ENCODE results near the gene APBA2.
A peak's percentile ranks its signal among the peaks of the same experiment; 100 is the strongest.

Gene APBA2

DNA sequence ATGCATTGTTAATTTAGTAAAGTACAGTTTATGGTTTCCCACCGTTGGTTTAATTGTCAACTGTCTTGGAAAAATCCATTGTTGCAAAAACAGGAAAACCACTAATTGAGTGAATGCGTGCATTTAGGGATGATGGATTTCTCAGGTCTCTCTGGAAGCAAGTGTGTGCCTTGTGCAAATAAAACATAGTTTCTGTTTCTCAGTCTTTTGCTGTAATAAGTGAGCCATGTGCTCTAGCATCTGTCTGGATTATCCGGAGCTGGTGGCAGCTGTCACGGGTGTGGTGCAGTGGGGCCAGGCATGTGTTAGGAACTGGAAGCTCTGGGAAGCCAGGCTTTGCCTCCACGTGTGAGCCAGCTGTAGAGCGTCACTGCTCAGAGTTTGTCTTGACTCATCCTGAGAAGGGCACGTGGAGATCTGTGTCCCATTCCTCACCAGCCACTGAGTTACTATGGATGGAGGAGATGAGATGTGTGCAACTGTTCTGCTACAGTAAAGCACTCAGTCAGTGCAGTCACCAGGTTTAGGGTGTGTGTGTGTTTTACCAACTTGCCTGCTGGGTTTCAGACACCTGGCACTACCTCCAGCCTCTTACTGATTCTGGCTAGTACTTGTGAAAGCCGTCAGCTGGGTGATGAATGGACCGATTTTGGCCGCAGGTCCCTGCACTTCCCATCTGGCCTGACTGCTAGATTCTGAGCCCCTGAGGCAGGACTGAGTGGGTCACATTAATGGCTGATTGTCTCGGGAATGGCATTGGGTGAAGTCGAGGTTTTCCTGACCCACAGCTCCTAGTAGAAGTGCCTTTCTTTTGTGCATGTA, 7.2 kb downstream of the APBA2 start:
- Histone ChIP-seq H3K27me3 (ENCODE audit: control insufficient read depth in 1 of 2, insufficient read depth in 2 of 2, low read length in 2 of 2) (peaks cover 0 to under 1% of the 10 kb centered on the region in 2 donors), H3K9ac (ENCODE audit: low read depth in 1 of 2, low read length in 2 of 2) (no peak overlapping the region), H3K36me3 (ENCODE audit: control insufficient read depth in 1 of 2, insufficient read depth in 2 of 2, low read length in 2 of 2) (no peaks in the 10 kb centered on the region), H3K4me3 (ENCODE audit: low read depth in 1 of 2, low read length in 2 of 2) (no peak overlapping the region), H3K4me1 (ENCODE audit: control insufficient read depth in 1 of 2, insufficient read depth in 2 of 2, low read length in 2 of 2) (no peaks in the 10 kb centered on the region), H3K27ac (ENCODE audit: low read depth, low read length) (no peak overlapping the region), H3K9me3 (ENCODE audit: control insufficient read depth in 1 of 2, low read length in 2 of 2) (no peaks in the 10 kb centered on the region)

DNA sequence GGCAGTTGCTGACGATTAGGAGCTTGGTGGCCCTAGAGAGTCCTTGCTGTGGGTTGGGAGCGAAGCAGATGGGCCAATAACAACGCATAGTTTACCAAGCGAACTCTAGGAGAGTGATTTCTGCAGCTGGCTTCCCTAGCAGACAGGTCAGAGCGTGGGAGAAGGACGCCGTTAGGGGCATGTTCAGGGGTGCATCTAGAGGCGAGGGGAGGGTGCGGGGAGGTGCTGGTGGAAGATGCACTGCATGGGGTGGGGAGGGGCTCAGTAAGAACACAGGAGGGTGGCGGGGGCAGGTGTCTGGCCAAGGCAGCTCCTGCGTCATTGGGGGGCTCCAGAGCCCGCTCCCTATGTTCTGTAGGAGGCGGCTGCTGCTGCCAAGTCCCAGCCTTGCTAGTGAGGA, 8.9 kb downstream of the APBA2 start:
- Histone ChIP-seq H3K9me3 (ENCODE audit: control insufficient read depth in 1 of 2, low read length in 2 of 2) (no peaks in the 10 kb centered on the region), H3K4me3 (ENCODE audit: low read depth in 1 of 2, low read length in 2 of 2) (no peak overlapping the region), H3K27me3 (ENCODE audit: control insufficient read depth in 1 of 2, insufficient read depth in 2 of 2, low read length in 2 of 2) (no peaks in the 10 kb centered on the region), H3K27ac (ENCODE audit: low read depth, low read length) (no peak overlapping the region), H3K4me1 (ENCODE audit: control insufficient read depth in 1 of 2, insufficient read depth in 2 of 2, low read length in 2 of 2) (no peaks in the 10 kb centered on the region), H3K36me3 (ENCODE audit: control insufficient read depth in 1 of 2, insufficient read depth in 2 of 2, low read length in 2 of 2) (no peaks in the 10 kb centered on the region), H3K9ac (ENCODE audit: low read depth in 1 of 2, low read length in 2 of 2) (no peak overlapping the region)

GRCh38 chr15:28895146-28895545, 9.4 kb downstream of the APBA2 start:
- Histone ChIP-seq H3K9ac (ENCODE audit: low read depth in 1 of 2, low read length in 2 of 2) (no peak overlapping the region), H3K36me3 (ENCODE audit: control insufficient read depth in 1 of 2, insufficient read depth in 2 of 2, low read length in 2 of 2) (no peaks in the 10 kb centered on the region), H3K4me3 (ENCODE audit: low read depth in 1 of 2, low read length in 2 of 2) (no peak overlapping the region), H3K4me1 (ENCODE audit: control insufficient read depth in 1 of 2, insufficient read depth in 2 of 2, low read length in 2 of 2) (no peaks in the 10 kb centered on the region), H3K9me3 (ENCODE audit: control insufficient read depth in 1 of 2, low read length in 2 of 2) (no peaks in the 10 kb centered on the region), H3K27me3 (ENCODE audit: control insufficient read depth in 1 of 2, insufficient read depth in 2 of 2, low read length in 2 of 2) (no peaks in the 10 kb centered on the region), H3K27ac (ENCODE audit: low read depth, low read length) (no peak overlapping the region)

DNA sequence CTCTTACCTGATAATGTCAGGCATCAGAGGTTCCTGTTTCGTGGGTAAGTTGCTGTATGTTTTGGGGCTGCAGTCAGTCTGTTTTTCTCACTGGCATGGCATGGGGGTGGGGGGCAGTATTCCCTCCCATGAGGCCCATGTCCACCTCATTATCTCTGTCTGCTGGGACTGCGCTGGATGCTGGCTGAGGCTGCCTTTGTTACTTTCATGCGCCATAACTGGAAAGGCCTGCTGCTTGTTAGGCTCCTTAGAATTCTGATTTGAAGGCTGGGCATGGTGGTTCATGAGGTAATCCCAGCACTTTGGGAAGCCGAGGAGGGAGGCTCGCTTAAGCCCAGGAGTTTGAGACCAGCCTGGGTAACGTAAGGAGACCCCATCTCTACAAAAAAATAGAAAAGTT, 9.8 kb downstream of the APBA2 start:
- H3K27ac ChIP-seq (ENCODE audit: low read depth, low read length) = no peak overlapping the region
- no peaks in the 10 kb centered on the region for H3K9me3 ChIP-seq (ENCODE audit: control insufficient read depth in 1 of 2, low read length in 2 of 2)
- no peak overlapping the region for H3K4me3 ChIP-seq (ENCODE audit: low read depth in 1 of 2, low read length in 2 of 2)
- H3K9ac ChIP-seq (ENCODE audit: low read depth in 1 of 2, low read length in 2 of 2) = no peak overlapping the region
- H3K36me3 ChIP-seq (ENCODE audit: control insufficient read depth in 1 of 2, insufficient read depth in 2 of 2, low read length in 2 of 2) = no peaks in the 10 kb centered on the region
- no peaks in the 10 kb centered on the region for H3K27me3 ChIP-seq (ENCODE audit: control insufficient read depth in 1 of 2, insufficient read depth in 2 of 2, low read length in 2 of 2)
- H3K4me1 ChIP-seq (ENCODE audit: control insufficient read depth in 1 of 2, insufficient read depth in 2 of 2, low read length in 2 of 2) = no peaks in the 10 kb centered on the region

GRCh38 chr15:28896951-28897350, 11.2 kb downstream of the APBA2 start:
- H3K27me3 ChIP-seq (ENCODE audit: control insufficient read depth in 1 of 2, insufficient read depth in 2 of 2, low read length in 2 of 2) = no peaks in the 10 kb centered on the region
- H3K9me3 ChIP-seq (ENCODE audit: control insufficient read depth in 1 of 2, low read length in 2 of 2) = no peaks in the 10 kb centered on the region
- H3K4me1 ChIP-seq (ENCODE audit: control insufficient read depth in 1 of 2, insufficient read depth in 2 of 2, low read length in 2 of 2) = no peaks in the 10 kb centered on the region
- H3K4me3 ChIP-seq (ENCODE audit: low read depth in 1 of 2, low read length in 2 of 2) = no peak overlapping the region
- no peak overlapping the region for H3K9ac ChIP-seq (ENCODE audit: low read depth in 1 of 2, low read length in 2 of 2)
- no peaks in the 10 kb centered on the region for H3K36me3 ChIP-seq (ENCODE audit: control insufficient read depth in 1 of 2, insufficient read depth in 2 of 2, low read length in 2 of 2)
- peak overlapping the region; percentile 14 for H3K27ac ChIP-seq (ENCODE audit: low read depth, low read length)

GRCh38 chr15:28897861-28898585, 12.2 kb downstream of the APBA2 start:
- H3K9ac ChIP-seq (ENCODE audit: low read depth in 1 of 2, low read length in 2 of 2) = no peak overlapping the region
- no peaks in the 10 kb centered on the region for H3K4me1 ChIP-seq (ENCODE audit: control insufficient read depth in 1 of 2, insufficient read depth in 2 of 2, low read length in 2 of 2)
- H3K27ac ChIP-seq (ENCODE audit: low read depth, low read length) = no peak overlapping the region
- H3K9me3 ChIP-seq (ENCODE audit: control insufficient read depth in 1 of 2, low read length in 2 of 2) = no peaks in the 10 kb centered on the region
- H3K4me3 ChIP-seq (ENCODE audit: low read depth in 1 of 2, low read length in 2 of 2) = no peak overlapping the region
- H3K27me3 ChIP-seq (ENCODE audit: control insufficient read depth in 1 of 2, insufficient read depth in 2 of 2, low read length in 2 of 2) = no peaks in the 10 kb centered on the region
- H3K36me3 ChIP-seq (ENCODE audit: control insufficient read depth in 1 of 2, insufficient read depth in 2 of 2, low read length in 2 of 2) = no peaks in the 10 kb centered on the region

DNA sequence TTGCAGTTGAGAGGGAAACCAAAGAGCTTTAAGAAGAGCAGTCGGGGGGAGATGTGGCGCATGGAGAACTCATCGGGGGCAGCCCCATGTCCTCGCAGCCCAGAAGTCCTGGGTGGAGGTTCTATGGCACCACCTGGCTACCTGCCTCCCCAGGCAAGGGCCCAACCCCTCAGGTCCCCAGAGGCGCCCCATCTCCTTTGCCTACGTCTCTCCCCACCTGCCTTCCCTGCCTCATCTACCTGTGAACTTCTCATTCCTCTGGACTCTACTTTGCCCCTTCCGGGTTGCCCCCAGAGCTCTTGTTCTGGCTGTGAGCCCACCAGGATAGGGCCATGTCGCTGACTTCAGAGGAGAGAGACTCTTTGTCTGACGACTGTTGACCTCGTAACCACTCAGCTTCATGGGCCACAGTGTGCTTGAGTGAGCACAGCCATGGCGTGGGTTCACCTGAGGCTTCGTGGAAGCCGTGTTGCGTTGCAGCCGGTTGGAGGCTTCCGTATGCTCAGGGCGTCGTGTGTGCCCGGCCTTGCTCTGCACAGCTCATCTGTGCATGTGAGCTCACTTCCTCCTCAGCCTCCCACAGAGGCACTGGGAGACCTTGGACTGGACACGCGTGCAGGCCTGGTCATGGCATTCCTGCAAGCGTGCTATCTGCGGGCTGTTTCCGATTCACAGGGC, 13.4 kb downstream of the APBA2 start:
- Histone ChIP-seq H3K36me3 (ENCODE audit: control insufficient read depth in 1 of 2, insufficient read depth in 2 of 2, low read length in 2 of 2) (no peaks in the 10 kb centered on the region), H3K4me1 (ENCODE audit: control insufficient read depth in 1 of 2, insufficient read depth in 2 of 2, low read length in 2 of 2) (no peaks in the 10 kb centered on the region), H3K27ac (ENCODE audit: low read depth, low read length) (no peak overlapping the region), H3K9me3 (ENCODE audit: control insufficient read depth in 1 of 2, low read length in 2 of 2) (no peaks in the 10 kb centered on the region), H3K27me3 (ENCODE audit: control insufficient read depth in 1 of 2, insufficient read depth in 2 of 2, low read length in 2 of 2) (no peaks in the 10 kb centered on the region), H3K4me3 (ENCODE audit: low read depth in 1 of 2, low read length in 2 of 2) (no peak overlapping the region), H3K9ac (ENCODE audit: low read depth in 1 of 2, low read length in 2 of 2) (no peak overlapping the region)

DNA sequence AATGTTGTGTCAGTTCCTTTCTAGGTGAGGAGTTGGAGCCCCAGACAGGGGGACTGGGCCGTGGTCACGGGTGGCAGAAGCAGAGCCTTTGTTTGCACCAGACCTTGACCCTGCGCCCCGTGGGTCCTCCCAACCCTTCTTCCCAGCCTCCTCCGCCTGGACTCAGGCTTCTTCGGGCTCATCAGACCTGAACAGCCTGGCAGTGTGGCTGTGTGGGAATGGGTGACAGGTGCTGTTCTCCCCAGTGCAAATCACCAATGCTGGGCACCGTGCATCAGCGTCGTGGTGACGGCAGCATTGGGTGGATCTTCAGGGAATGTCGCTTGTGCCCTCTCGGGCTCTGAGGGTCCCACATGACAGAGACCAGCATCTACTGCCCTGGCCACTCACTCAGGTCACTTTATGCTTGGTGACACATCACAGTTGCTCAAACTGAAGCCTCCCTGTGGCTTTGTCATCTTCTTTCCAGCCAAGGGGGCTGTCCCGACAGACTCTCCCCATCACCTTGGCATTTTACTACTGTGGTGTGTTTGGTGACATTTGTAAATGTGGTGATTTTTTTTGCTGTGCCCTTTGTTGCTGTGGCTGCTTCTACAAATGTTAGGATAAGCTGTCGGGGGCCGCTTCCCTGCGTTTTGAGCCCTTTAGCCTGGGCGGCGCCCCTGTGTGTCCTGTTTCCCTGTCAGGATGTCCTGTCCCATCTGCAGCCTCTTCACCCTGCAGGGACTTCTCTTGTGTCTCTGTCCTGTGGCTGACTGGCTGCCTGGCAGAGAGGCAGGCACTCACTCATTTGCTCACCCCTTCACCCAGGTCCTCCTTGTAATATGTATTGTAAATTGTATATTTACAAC, 14.5 kb downstream of the APBA2 start:
- Histone ChIP-seq H3K9me3 (ENCODE audit: control insufficient read depth in 1 of 2, low read length in 2 of 2) (no peaks in the 10 kb centered on the region), H3K27me3 (ENCODE audit: control insufficient read depth in 1 of 2, insufficient read depth in 2 of 2, low read length in 2 of 2) (no peaks in the 10 kb centered on the region), H3K4me3 (ENCODE audit: low read depth in 1 of 2, low read length in 2 of 2) (no peak overlapping the region), H3K36me3 (ENCODE audit: control insufficient read depth in 1 of 2, insufficient read depth in 2 of 2, low read length in 2 of 2) (no peaks in the 10 kb centered on the region), H3K4me1 (ENCODE audit: control insufficient read depth in 1 of 2, insufficient read depth in 2 of 2, low read length in 2 of 2) (no peaks in the 10 kb centered on the region), H3K9ac (ENCODE audit: low read depth in 1 of 2, low read length in 2 of 2) (no peak overlapping the region), H3K27ac (ENCODE audit: low read depth, low read length) (no peak overlapping the region)

GRCh38 chr15:28900892-28901586, 15.3 kb downstream of the APBA2 start:
- H3K27ac ChIP-seq (ENCODE audit: low read depth, low read length) = no peak overlapping the region
- H3K9ac ChIP-seq (ENCODE audit: low read depth in 1 of 2, low read length in 2 of 2) = no peak overlapping the region
- no peaks in the 10 kb centered on the region for H3K4me1 ChIP-seq (ENCODE audit: control insufficient read depth in 1 of 2, insufficient read depth in 2 of 2, low read length in 2 of 2)
- H3K36me3 ChIP-seq (ENCODE audit: control insufficient read depth in 1 of 2, insufficient read depth in 2 of 2, low read length in 2 of 2) = no peaks in the 10 kb centered on the region
- no peak overlapping the region for H3K4me3 ChIP-seq (ENCODE audit: low read depth in 1 of 2, low read length in 2 of 2)
- H3K9me3 ChIP-seq (ENCODE audit: control insufficient read depth in 1 of 2, low read length in 2 of 2) = no peaks in the 10 kb centered on the region
- H3K27me3 ChIP-seq (ENCODE audit: control insufficient read depth in 1 of 2, insufficient read depth in 2 of 2, low read length in 2 of 2) = no peaks in the 10 kb centered on the region
